Measurements from ENCODE around the gene KLHL26. TPM values are rescaled to one million over a fixed set of nuclear protein-coding genes. Genes with fewer than 3 reads are reported as not detected.

Gene KLHL26, protein sequence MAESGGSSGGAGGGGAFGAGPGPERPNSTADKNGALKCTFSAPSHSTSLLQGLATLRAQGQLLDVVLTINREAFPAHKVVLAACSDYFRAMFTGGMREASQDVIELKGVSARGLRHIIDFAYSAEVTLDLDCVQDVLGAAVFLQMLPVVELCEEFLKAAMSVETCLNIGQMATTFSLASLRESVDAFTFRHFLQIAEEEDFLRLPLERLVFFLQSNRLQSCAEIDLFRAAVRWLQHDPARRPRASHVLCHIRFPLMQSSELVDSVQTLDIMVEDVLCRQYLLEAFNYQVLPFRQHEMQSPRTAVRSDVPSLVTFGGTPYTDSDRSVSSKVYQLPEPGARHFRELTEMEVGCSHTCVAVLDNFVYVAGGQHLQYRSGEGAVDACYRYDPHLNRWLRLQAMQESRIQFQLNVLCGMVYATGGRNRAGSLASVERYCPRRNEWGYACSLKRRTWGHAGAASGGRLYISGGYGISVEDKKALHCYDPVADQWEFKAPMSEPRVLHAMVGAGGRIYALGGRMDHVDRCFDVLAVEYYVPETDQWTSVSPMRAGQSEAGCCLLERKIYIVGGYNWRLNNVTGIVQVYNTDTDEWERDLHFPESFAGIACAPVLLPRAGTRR
- total RNA-seq = 6.5 and 10.1 TPM in 2 replicates

DNA sequence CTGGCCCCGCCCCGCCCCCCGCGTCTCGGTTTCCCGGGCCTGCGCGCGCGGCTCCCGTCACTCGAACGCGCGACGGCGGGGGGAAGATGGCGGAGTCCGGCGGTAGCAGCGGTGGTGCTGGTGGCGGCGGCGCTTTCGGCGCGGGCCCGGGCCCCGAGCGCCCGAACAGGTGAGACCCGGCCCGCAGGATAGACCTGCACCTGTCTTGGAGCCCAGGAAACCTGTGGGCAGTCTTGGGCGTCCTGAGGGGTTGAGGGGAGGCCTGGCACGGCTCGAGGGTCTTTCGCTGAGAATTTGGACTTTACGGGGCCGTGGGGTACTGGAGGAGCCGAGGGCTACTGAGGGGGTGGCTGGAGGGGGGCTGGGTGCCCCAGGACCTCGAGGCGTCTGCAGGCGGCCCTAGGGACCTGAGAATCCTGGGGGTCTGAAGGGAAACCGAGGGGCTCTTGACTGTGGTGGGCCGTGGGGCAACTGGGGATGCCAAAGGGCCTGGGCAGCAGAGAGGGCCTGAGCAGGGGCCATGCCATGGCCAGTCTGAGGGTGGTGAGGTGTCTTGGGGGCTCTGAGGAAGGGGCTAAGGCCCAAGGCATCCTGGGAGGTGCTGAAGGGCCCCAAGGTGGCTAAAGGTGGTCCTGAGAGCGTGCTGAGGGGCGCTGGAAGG is at the start of gene KLHL26:
Gene KLHL26 (plus strand): TSS at position 60 of the 661 bp plus-strand sequence. CDS start 27 bp downstream, at position 87.

DNA sequence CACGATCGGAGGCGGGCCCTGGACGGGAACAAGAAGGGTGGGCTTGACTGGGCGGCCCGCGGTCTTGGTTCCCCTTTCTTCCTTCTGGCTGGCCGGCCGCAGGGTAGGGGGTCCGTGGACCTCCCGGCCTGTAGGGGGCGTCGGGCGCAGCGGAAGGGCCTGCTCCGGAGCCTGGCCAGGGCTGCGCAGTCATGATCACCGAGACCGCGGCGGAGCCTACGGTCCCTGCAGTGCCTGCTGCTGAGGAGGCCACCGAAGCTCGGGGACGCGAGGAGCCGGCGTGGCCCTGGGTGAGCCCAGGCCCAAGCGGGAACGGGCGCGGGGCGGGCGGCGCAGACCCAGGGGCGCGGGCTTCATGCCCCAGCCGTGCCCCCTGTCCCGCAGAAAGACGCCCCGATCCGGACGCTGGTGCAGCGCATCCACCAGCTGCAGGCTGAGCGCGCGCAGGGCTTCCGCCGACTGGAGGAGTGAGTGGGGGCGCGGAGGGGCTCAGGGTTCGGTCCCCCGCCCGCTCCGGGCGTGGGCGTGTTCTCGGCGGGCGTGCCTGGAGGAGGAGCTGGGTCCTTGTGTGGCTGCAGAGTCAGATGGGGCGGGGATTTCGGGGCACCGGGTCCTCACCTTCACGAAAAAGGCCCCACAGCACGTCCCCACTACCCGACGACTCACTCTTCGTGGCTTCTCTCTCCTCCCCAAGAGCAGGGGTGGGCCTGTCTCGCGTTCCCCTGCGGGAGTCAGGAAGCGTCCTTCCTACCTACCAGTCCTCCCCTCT is 48.0 kb upstream of the KLHL26 start, which contains the start of gene REX1BD:
Gene REX1BD (plus strand): TSS at position 188 of the 769 bp plus-strand sequence. CDS start 4 bp downstream, at position 192.

DNA sequence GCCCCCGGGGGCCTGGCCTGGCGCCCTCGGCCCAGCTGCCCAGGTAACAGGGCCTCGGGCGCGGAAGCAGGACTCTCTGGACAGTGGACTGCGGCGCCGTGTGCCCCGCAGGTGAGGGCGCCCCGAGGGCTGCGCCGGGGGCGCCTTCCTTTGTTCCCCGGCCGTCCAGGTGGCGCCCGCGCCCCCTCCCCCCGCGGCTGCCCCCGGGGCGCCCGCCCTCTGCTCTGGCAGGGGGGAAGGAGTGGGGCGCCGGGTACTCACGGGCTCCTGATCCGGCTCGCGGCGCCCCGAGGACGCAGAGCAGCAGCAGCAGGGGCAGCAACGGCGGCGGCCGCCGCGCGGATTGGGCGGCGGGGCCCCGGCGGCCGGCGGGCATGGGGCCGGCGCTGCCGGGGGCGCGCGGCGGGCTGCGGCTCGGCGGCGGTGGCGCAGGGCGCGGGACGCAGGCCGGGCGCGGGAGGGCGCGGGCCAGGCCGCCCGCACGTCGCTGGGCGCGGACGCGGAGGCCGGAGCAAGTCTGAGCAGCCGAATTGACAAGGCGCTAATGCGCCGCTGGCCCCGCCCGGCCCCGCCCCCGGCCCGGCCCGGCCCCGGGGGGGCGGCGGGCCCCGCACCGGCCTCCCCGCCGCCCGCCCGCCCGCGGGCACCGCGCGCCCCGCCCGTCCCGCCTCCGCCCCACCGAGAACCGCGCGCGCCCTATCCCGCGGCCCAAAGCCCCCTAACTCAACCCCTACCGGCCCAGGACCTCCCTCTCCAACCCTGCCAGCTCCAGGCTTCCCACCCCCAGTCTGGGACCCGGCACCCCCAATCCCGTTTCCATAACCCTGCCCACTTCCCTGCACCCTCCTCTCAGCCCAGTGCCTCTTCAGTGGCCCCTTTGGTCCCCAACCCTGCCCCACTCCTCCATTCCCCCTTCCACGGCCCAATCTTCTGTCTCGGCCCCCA is 30.3 kb upstream of the KLHL26 start, which contains the start of gene CRLF1:
Gene CRLF1 (minus strand): TSS at position 519 of the 945 bp plus-strand sequence. CDS start 143 bp downstream, at position 376.

DNA sequence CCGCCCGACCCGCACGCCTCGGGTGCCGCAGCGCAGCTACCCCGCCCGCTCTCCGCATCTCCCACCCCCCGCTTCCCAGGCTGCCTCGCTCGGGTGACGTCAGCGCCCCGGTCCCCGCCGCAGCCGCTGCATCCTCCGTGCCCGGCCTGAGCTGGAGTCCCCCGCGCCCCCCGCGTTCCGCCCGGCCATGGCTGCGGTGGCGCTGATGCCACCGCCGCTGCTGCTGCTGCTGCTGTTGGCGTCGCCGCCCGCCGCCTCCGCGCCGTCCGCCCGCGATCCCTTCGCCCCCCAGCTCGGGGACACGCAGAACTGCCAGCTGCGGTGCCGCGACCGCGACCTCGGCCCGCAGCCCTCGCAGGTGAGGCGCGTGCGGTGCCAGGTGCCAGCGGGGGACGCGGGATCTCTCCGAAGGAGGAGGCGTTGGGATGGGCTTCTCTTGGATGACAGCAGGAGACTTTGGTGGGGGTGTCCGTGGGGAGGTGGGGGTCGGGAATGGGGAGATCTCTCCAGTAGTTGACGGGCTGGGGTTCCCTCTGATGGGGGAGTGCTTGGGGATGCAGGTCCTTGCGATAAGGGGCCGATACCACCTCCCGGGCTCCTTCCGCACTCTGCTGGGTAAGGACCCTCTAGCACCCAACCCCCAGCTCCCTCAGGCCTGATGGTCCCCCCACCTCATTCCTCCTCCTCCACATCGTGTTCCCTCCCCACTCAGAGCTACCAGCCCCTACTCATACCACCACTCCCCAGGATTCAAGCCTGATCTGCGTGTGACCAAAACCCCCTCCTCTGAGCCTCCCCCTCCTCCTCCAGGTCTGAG is 23.8 kb upstream of the KLHL26 start, which contains the start of gene TMEM59L:
Gene TMEM59L (plus strand): TSS at position 99 of the 817 bp plus-strand sequence. CDS start 89 bp downstream, at position 188.

DNA sequence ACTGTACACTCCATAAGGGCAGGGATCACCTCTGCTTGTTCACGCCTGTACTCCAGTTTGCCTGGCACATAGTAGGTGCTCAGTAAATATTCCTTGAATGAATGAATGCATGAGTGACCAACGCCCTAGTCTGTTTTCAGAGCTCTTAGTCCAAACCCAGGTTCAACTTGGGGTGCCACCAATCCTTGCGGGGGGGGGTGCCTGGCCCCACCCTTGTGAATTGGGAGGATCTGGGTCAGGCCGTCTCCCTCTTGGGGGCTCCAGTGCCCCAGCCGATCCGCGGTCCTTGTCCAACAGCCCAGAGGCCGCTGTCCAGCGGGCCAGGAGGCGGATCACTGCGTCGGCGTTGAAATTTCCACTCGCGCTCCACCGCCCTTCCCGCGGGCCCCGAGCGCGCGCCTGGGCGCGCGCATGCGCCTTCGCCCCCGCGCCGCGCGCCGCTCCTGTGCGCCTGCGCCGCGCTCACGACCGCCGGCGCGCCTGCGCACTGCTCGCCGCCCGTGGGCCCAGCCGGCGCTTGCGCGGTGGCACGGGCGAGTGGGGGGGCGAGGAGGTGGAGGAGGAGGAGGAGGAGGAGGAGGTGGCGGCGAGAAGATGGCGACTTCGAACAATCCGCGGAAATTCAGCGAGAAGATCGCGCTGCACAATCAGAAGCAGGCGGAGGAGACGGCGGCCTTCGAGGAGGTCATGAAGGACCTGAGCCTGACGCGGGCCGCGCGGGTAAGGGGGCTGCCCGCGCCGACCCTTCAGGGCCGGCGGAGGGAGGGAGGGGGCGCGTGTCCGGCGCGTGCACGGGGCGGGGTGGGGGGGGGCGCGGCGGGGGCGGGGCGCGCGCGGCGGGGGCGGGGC is 46.5 kb downstream of the KLHL26 start, which contains the start of gene CRTC1:
Gene CRTC1 (plus strand): TSS at position 572 of the 849 bp plus-strand sequence. CDS start 23 bp downstream, at position 595.

Other genes starting within 250 kb of the KLHL26 start
- gene LRRC25, start 239.4 kb upstream of the KLHL26 start, total RNA-seq = 0.07 TPM in 1 of 2 replicates, not detected in the other
- gene SSBP4, start 217.6 kb upstream of the KLHL26 start, total RNA-seq = 13.7 and 17.4 TPM in 2 replicates
- gene ISYNA1, start 198.9 kb upstream of the KLHL26 start, total RNA-seq = 18.8 and 40.4 TPM in 2 replicates
- gene ELL, start 115.0 kb upstream of the KLHL26 start, total RNA-seq = 13.7 and 17.2 TPM in 2 replicates
- gene FKBP8, start 93.5 kb upstream of the KLHL26 start, total RNA-seq = 163 and 204 TPM in 2 replicates
- gene KXD1, start 79.2 kb upstream of the KLHL26 start, total RNA-seq = 47.2 and 53.5 TPM in 2 replicates
- gene UBA52, start 65.2 kb upstream of the KLHL26 start, total RNA-seq = 608 and 661 TPM in 2 replicates
- 22.6 and 27.5 TPM in 2 replicates for gene REX1BD, start 48.2 kb upstream of the KLHL26 start, total RNA-seq
- 6.5 TPM in 1 of 2 replicates, not detected in the other for gene CRLF1, start 30.2 kb upstream of the KLHL26 start, total RNA-seq
- 0.14 and 1.0 TPM in 2 replicates for gene TMEM59L, start 24.2 kb upstream of the KLHL26 start, total RNA-seq
- gene CRTC1, start 46.7 kb downstream of the KLHL26 start, total RNA-seq = 1.0 and 1.9 TPM in 2 replicates
- 0.07 TPM in 1 of 2 replicates, not detected in the other for gene COMP, start 154.3 kb downstream of the KLHL26 start, total RNA-seq
- gene UPF1, start 194.9 kb downstream of the KLHL26 start, total RNA-seq = 83.4 and 110 TPM in 2 replicates

All from nasal cavity respiratory epithelium epithelial cell of viscerocranial mucosa (primary cell).